WTC11 (cell line): ENCODE data around the gene CEP350. TPM values are rescaled to one million over a fixed set of nuclear protein-coding genes. Genes with fewer than 3 reads are reported as not detected.

ENCODE experiments used
- ATAC-seq: fragments of 200-7000 bp; cut with Tn5 transposase; 2 replicates; pipeline ENCODE4 v1.10.0; 2021; ENCODE audit warnings: mild to moderate bottlenecking, moderate library complexity
- CTCF ChIA-PET: fragments of 300-600 bp; sonication (Branson Sonifier 250); formaldehyde crosslinking; loops from one replicate; lab custom pipeline; 2021; ENCODE audit warnings: antibody characterized with exemption; lab: Charles Lee
- POLR2A ChIA-PET: fragments of 350-600 bp; sonication (Branson Sonifier 250); formaldehyde crosslinking; loops from one replicate; lab custom pipeline; 2021; ENCODE audit warnings: antibody characterized with exemption; lab: Charles Lee
- DNase-seq: peaks from one replicate; pipeline ENCODE4 v3.0.0; 2021; ENCODE audit warnings: low spot score
- H3K27ac Mint-ChIP-seq: 2 replicates; pipeline ENCODE4 v1.8.0; 2021; ENCODE audit warnings: mixed read lengths
- H3K27me3 Mint-ChIP-seq: 2 replicates; pipeline ENCODE4 v1.8.0; 2021; ENCODE audit warnings: low read depth, mild to moderate bottlenecking, moderate library complexity, mixed read lengths
- H3K36me3 Mint-ChIP-seq: 2 replicates; pipeline ENCODE4 v1.8.0; 2021; ENCODE audit warnings: mixed read lengths
- H3K4me1 Mint-ChIP-seq: 2 replicates; pipeline ENCODE4 v1.8.0; 2022; ENCODE audit warnings: mixed read lengths
- H3K4me3 Mint-ChIP-seq: 2 replicates; pipeline ENCODE4 v1.8.0; 2021; ENCODE audit warnings: mild to moderate bottlenecking, moderate library complexity, mixed read lengths
- H3K9me3 Mint-ChIP-seq: 2 replicates; pipeline ENCODE4 v1.8.0; 2021; ENCODE audit warnings: mixed read lengths
- CREM ChIP-seq: sonication (generic); formaldehyde crosslinking; IDR thresholded peaks from 2 replicates; pipeline ENCODE4 v1.8.1; 2022; ENCODE audit warnings: mild to moderate bottlenecking, missing genetic modification reagents, moderate library complexity
- GTF2I ChIP-seq: fragments of 250-450 bp; sonication (Bioruptor Pico); conservative IDR thresholded peaks from 2 replicates; pipeline ENCODE4 v1.4.0; 2021; ENCODE audit warnings: mild to moderate bottlenecking
- JUN ChIP-seq: sonication (generic); formaldehyde crosslinking; IDR thresholded peaks from 2 replicates; pipeline ENCODE4 v1.8.0; 2023; ENCODE audit warnings: mild to moderate bottlenecking, missing genetic modification reagents
- NR3C1 ChIP-seq: sonication (generic); formaldehyde crosslinking; conservative IDR thresholded peaks from 2 replicates; pipeline ENCODE4 v1.8.1; 2023; ENCODE audit warnings: low read depth, mild to moderate bottlenecking, missing genetic modification reagents
- SMAD3 ChIP-seq: sonication (generic); formaldehyde crosslinking; IDR thresholded peaks from 2 replicates; pipeline ENCODE4 v1.8.0; 2022; ENCODE audit warnings: missing genetic modification reagents, mild to moderate bottlenecking, borderline replicate concordance
- USF2 ChIP-seq: sonication (generic); formaldehyde crosslinking; IDR thresholded peaks from 2 replicates; pipeline ENCODE4 v1.8.1; 2023; ENCODE audit warnings: mild to moderate bottlenecking, missing genetic modification reagents, moderate library complexity
- ZNF138 ChIP-seq: sonication (generic); formaldehyde crosslinking; conservative IDR thresholded peaks from 2 replicates; pipeline ENCODE4 v1.8.1; 2022; ENCODE audit warnings: mild to moderate bottlenecking, moderate library complexity, missing genetic modification reagents
- ZNF232 ChIP-seq: sonication (generic); formaldehyde crosslinking; IDR thresholded peaks from 2 replicates; pipeline ENCODE4 v1.8.0; 2022; ENCODE audit warnings: mild to moderate bottlenecking, missing genetic modification reagents
- ZNF396 ChIP-seq: fragments of 250-450 bp; sonication (Bioruptor Pico); IDR thresholded peaks from 2 replicates; pipeline ENCODE4 v1.8.0; 2021; ENCODE audit warnings: mild to moderate bottlenecking, moderate library complexity, borderline replicate concordance
- ZNF532 ChIP-seq: fragments of 250-450 bp; sonication (Bioruptor Pico); IDR thresholded peaks from 2 replicates; pipeline ENCODE4 v1.9.0; 2021; ENCODE audit warnings: mild to moderate bottlenecking, borderline replicate concordance
- total RNA-seq: library from RNA; stranded (reverse); gene quantifications from 3 replicates; pipeline ENCODE4 v1.2.3, GENCODE V29; 2021
- TF ChIP-seq, protein P1 (sequence below): sonication (generic); formaldehyde crosslinking; conservative IDR thresholded peaks from 2 replicates; pipeline ENCODE4 v1.8.1; 2023; ENCODE audit warnings: mild to moderate bottlenecking, low read depth, missing genetic modification reagents, moderate library complexity
- TF ChIP-seq, protein P2 (sequence below): sonication (generic); formaldehyde crosslinking; conservative IDR thresholded peaks from 2 replicates; pipeline ENCODE4 v1.8.1; 2022; ENCODE audit warnings: mild to moderate bottlenecking, missing genetic modification reagents

CEP350 gene
- total RNA-seq, 1 experiment from 2014 or later: 34.2 TPM

GRCh38 chr1:179925922-179926849, 28.4 kb upstream of the CEP350 start (continued):
- TF ChIP-seq, protein P1, sequence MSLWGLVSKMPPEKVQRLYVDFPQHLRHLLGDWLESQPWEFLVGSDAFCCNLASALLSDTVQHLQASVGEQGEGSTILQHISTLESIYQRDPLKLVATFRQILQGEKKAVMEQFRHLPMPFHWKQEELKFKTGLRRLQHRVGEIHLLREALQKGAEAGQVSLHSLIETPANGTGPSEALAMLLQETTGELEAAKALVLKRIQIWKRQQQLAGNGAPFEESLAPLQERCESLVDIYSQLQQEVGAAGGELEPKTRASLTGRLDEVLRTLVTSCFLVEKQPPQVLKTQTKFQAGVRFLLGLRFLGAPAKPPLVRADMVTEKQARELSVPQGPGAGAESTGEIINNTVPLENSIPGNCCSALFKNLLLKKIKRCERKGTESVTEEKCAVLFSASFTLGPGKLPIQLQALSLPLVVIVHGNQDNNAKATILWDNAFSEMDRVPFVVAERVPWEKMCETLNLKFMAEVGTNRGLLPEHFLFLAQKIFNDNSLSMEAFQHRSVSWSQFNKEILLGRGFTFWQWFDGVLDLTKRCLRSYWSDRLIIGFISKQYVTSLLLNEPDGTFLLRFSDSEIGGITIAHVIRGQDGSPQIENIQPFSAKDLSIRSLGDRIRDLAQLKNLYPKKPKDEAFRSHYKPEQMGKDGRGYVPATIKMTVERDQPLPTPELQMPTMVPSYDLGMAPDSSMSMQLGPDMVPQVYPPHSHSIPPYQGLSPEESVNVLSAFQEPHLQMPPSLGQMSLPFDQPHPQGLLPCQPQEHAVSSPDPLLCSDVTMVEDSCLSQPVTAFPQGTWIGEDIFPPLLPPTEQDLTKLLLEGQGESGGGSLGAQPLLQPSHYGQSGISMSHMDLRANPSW (CRISPR knock-in tag): no peak
- no peak for TF ChIP-seq ZNF532 (CRISPR knock-in tag)
- TF ChIP-seq, all 79 proteins: peak for 0

DNA sequence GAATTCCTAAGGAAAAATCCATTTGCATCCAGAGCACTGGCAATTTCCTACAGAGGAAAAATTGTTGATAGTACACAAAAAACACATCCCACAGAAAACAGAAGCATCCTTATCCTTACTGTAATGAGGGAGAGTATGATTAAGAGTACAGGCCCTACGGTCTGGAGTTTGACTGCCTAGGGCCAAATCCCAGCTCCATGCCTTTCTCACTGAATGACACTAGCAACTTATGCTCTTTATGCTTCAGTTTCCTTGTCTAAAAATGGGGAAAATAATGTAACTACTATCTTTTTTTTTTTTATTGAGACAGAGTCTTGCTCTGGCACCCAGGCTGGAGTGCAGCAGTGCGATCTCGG, 27.8 kb upstream of the CEP350 start:
- Mint-ChIP-seq H3K27me3 (no peaks in the 10 kb centered on the region), H3K36me3 (no peaks in the 10 kb centered on the region), H3K4me3 (no peak overlapping the region), H3K9me3 (no peaks in the 10 kb centered on the region), H3K27ac (0 out of 2 replicates have a peak overlapping the region, but pooled peaks have one; percentile 19), H3K4me1 (peaks cover 15% of the 10 kb centered on the region)
- no peak for DNase-seq
- TF ChIP-seq JUN: no peak
- no peak for TF ChIP-seq USF2 (CRISPR knock-in tag)
- TF ChIP-seq NR3C1 (CRISPR knock-in tag): no peak
- no peak for TF ChIP-seq ZNF232 (CRISPR knock-in tag)
- TF ChIP-seq ZNF138 (CRISPR knock-in tag): no peak
- TF ChIP-seq SMAD3 (CRISPR knock-in tag): no peak
- TF ChIP-seq, protein P2, sequence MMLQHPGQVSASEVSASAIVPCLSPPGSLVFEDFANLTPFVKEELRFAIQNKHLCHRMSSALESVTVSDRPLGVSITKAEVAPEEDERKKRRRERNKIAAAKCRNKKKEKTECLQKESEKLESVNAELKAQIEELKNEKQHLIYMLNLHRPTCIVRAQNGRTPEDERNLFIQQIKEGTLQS (CRISPR knock-in tag): no peak
- no peak for TF ChIP-seq ZNF396 (CRISPR knock-in tag)
- TF ChIP-seq CREM (CRISPR knock-in tag): no peak
- TF ChIP-seq GTF2I (CRISPR knock-in tag): no peak
- ChIA-PET POLR2A (interaction anchor here (0.6 kb wide), 1 partner anchor 44 kb away, joined by 3 read pairs; no protein-coding TSS in a partner anchor), CTCF (interaction anchor here (1.0 kb wide), 1 partner anchor 220 kb away, joined by 3 read pairs; no protein-coding TSS in a partner anchor)
- no peak for ATAC-seq
